Stomach (tissue), 4 donors: ENCODE measurements around the gene EWSR1.

ENCODE experiments used
- EP300 ChIP-seq: sonication (generic); formaldehyde crosslinking; IDR thresholded peaks from one replicate; pipeline ENCODE4 v1.6.1; 2017; ENCODE audit warnings: antibody characterized with exemption
- POLR2A ChIP-seq, 4 donors: fragments of 450-650 bp; IDR thresholded peaks; one replicate each; pipeline ENCODE4 v1.6.1; 2016; ENCODE audit warnings: antibody characterized with exemption in 4 of 4, control low read depth in 2 of 4, mild to moderate bottlenecking in 1 of 4, moderate library complexity in 1 of 4
- POLR2AphosphoS5 ChIP-seq, 3 donors: sonication (generic); formaldehyde crosslinking; IDR thresholded peaks; one replicate each; pipeline ENCODE4 v1.6.1; 2016; ENCODE audit warnings: antibody characterized with exemption in 3 of 3
- TF ChIP-seq, protein P1 (sequence below), 7 experiments: fragments of 450-650 bp in 4 of 7; fragments of 200-600 bp in 3 of 7; sonication (generic) in 3 of 7; IDR thresholded peaks; one replicate each; pipeline ENCODE4 v1.5.1; 2016 to 2019; ENCODE audit warnings: antibody characterized with exemption in 7 of 7, control low read depth in 2 of 7, mild to moderate bottlenecking in 1 of 7

DNA sequence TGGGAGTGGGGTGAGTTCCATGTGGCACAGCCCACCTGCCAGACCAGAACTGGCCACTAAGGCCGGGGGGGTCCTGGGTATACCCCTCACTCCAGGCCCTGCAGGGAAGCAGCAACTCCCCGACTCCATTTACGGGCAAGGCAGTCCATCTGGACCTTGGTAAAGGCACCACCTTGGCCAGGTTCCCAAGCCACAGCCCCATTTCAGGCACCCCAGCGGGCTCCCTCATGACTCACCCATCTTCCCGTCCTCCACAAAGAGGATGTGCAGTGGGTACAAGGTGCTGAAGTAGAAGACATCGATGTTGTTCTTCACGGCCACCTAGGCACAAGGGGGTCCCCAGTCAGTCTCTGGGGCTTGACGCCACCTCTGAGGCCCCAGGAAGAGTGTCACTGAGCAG is 63.1 kb downstream of the EWSR1 start:
- TF ChIP-seq, protein P1, sequence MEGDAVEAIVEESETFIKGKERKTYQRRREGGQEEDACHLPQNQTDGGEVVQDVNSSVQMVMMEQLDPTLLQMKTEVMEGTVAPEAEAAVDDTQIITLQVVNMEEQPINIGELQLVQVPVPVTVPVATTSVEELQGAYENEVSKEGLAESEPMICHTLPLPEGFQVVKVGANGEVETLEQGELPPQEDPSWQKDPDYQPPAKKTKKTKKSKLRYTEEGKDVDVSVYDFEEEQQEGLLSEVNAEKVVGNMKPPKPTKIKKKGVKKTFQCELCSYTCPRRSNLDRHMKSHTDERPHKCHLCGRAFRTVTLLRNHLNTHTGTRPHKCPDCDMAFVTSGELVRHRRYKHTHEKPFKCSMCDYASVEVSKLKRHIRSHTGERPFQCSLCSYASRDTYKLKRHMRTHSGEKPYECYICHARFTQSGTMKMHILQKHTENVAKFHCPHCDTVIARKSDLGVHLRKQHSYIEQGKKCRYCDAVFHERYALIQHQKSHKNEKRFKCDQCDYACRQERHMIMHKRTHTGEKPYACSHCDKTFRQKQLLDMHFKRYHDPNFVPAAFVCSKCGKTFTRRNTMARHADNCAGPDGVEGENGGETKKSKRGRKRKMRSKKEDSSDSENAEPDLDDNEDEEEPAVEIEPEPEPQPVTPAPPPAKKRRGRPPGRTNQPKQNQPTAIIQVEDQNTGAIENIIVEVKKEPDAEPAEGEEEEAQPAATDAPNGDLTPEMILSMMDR (IDR thresholded peaks at IDR 0.05) = no peak
- no peak for TF ChIP-seq POLR2AphosphoS5 (IDR thresholded peaks at IDR 0.05)
- TF ChIP-seq EP300 = no peak
- TF ChIP-seq POLR2A (IDR thresholded peaks at IDR 0.05) = no peak
